ENCODE measurements around the gene TCERG1L.

TCERG1L gene

GRCh38 chr10:131252567-131253276 lies 58.8 kb downstream of the TCERG1L start:
- Histone ChIP-seq H3K9ac (ENCODE audit: low read depth in 1 of 2, low read length in 2 of 2) (no peak overlapping the region), H3K27me3 (ENCODE audit: control insufficient read depth in 1 of 2, insufficient read depth in 2 of 2, low read length in 2 of 2) (no peaks in the 10 kb centered on the region), H3K27ac (ENCODE audit: low read depth, low read length) (no peak overlapping the region), H3K9me3 (ENCODE audit: control insufficient read depth in 1 of 2, low read length in 2 of 2) (no peaks in the 10 kb centered on the region), H3K4me1 (ENCODE audit: control insufficient read depth in 1 of 2, insufficient read depth in 2 of 2, low read length in 2 of 2) (no peaks in the 10 kb centered on the region), H3K36me3 (ENCODE audit: control insufficient read depth in 1 of 2, insufficient read depth in 2 of 2, low read length in 2 of 2) (no peaks in the 10 kb centered on the region), H3K4me3 (ENCODE audit: low read depth in 1 of 2, low read length in 2 of 2) (no peak overlapping the region)

GRCh38 chr10:131251146-131251541 lies 60.4 kb downstream of the TCERG1L start:
- Histone ChIP-seq H3K9me3 (ENCODE audit: control insufficient read depth in 1 of 2, low read length in 2 of 2) (no peaks in the 10 kb centered on the region), H3K4me3 (ENCODE audit: low read depth in 1 of 2, low read length in 2 of 2) (no peak overlapping the region), H3K4me1 (ENCODE audit: control insufficient read depth in 1 of 2, insufficient read depth in 2 of 2, low read length in 2 of 2) (no peaks in the 10 kb centered on the region), H3K36me3 (ENCODE audit: control insufficient read depth in 1 of 2, insufficient read depth in 2 of 2, low read length in 2 of 2) (no peaks in the 10 kb centered on the region), H3K27me3 (ENCODE audit: control insufficient read depth in 1 of 2, insufficient read depth in 2 of 2, low read length in 2 of 2) (no peaks in the 10 kb centered on the region), H3K9ac (ENCODE audit: low read depth in 1 of 2, low read length in 2 of 2) (no peak overlapping the region), H3K27ac (ENCODE audit: low read depth, low read length) (no peak overlapping the region)

GRCh38 chr10:131250454-131251145 lies 60.9 kb downstream of the TCERG1L start:
- Histone ChIP-seq H3K36me3 (ENCODE audit: control insufficient read depth in 1 of 2, insufficient read depth in 2 of 2, low read length in 2 of 2) (no peaks in the 10 kb centered on the region), H3K4me1 (ENCODE audit: control insufficient read depth in 1 of 2, insufficient read depth in 2 of 2, low read length in 2 of 2) (no peaks in the 10 kb centered on the region), H3K27me3 (ENCODE audit: control insufficient read depth in 1 of 2, insufficient read depth in 2 of 2, low read length in 2 of 2) (no peaks in the 10 kb centered on the region), H3K9me3 (ENCODE audit: control insufficient read depth in 1 of 2, low read length in 2 of 2) (no peaks in the 10 kb centered on the region), H3K4me3 (ENCODE audit: low read depth in 1 of 2, low read length in 2 of 2) (no peak overlapping the region), H3K9ac (ENCODE audit: low read depth in 1 of 2, low read length in 2 of 2) (no peak overlapping the region), H3K27ac (ENCODE audit: low read depth, low read length) (no peak overlapping the region)

- no peaks in the 10 kb centered on the region for H3K27me3 ChIP-seq (ENCODE audit: control insufficient read depth in 1 of 2, insufficient read depth in 2 of 2, low read length in 2 of 2)
- no peaks in the 10 kb centered on the region for H3K9me3 ChIP-seq (ENCODE audit: control insufficient read depth in 1 of 2, low read length in 2 of 2)
- no peak overlapping the region for H3K27ac ChIP-seq (ENCODE audit: low read depth, low read length)
- H3K4me3 ChIP-seq (ENCODE audit: low read depth in 1 of 2, low read length in 2 of 2) = no peak overlapping the region
- no peak overlapping the region for H3K9ac ChIP-seq (ENCODE audit: low read depth in 1 of 2, low read length in 2 of 2)
- no peaks in the 10 kb centered on the region for H3K36me3 ChIP-seq (ENCODE audit: control insufficient read depth in 1 of 2, insufficient read depth in 2 of 2, low read length in 2 of 2)
- no peaks in the 10 kb centered on the region for H3K4me1 ChIP-seq (ENCODE audit: control insufficient read depth in 1 of 2, insufficient read depth in 2 of 2, low read length in 2 of 2)
Observed at GRCh38 chr10:131249955-131250344, 61.6 kb downstream of the TCERG1L start.

GRCh38 chr10:131249238-131249954 lies 62.1 kb downstream of the TCERG1L start:
- H3K4me1 ChIP-seq (ENCODE audit: control insufficient read depth in 1 of 2, insufficient read depth in 2 of 2, low read length in 2 of 2) = no peaks in the 10 kb centered on the region
- no peaks in the 10 kb centered on the region for H3K36me3 ChIP-seq (ENCODE audit: control insufficient read depth in 1 of 2, insufficient read depth in 2 of 2, low read length in 2 of 2)
- no peak overlapping the region for H3K9ac ChIP-seq (ENCODE audit: low read depth in 1 of 2, low read length in 2 of 2)
- H3K9me3 ChIP-seq (ENCODE audit: control insufficient read depth in 1 of 2, low read length in 2 of 2) = no peaks in the 10 kb centered on the region
- H3K4me3 ChIP-seq (ENCODE audit: low read depth in 1 of 2, low read length in 2 of 2) = no peak overlapping the region
- no peak overlapping the region for H3K27ac ChIP-seq (ENCODE audit: low read depth, low read length)
- no peaks in the 10 kb centered on the region for H3K27me3 ChIP-seq (ENCODE audit: control insufficient read depth in 1 of 2, insufficient read depth in 2 of 2, low read length in 2 of 2)

- Histone ChIP-seq H3K27ac (ENCODE audit: low read depth, low read length) (no peak overlapping the region), H3K36me3 (ENCODE audit: control insufficient read depth in 1 of 2, insufficient read depth in 2 of 2, low read length in 2 of 2) (no peaks in the 10 kb centered on the region), H3K4me3 (ENCODE audit: low read depth in 1 of 2, low read length in 2 of 2) (no peak overlapping the region), H3K9ac (ENCODE audit: low read depth in 1 of 2, low read length in 2 of 2) (no peak overlapping the region), H3K9me3 (ENCODE audit: control insufficient read depth in 1 of 2, low read length in 2 of 2) (no peaks in the 10 kb centered on the region), H3K4me1 (ENCODE audit: control insufficient read depth in 1 of 2, insufficient read depth in 2 of 2, low read length in 2 of 2) (no peaks in the 10 kb centered on the region), H3K27me3 (ENCODE audit: control insufficient read depth in 1 of 2, insufficient read depth in 2 of 2, low read length in 2 of 2) (no peaks in the 10 kb centered on the region)
Observed at GRCh38 chr10:131248376-131249165, 63.0 kb downstream of the TCERG1L start.

- no peak overlapping the region for H3K4me3 ChIP-seq (ENCODE audit: low read depth in 1 of 2, low read length in 2 of 2)
- no peaks in the 10 kb centered on the region for H3K9me3 ChIP-seq (ENCODE audit: control insufficient read depth in 1 of 2, low read length in 2 of 2)
- H3K4me1 ChIP-seq (ENCODE audit: control insufficient read depth in 1 of 2, insufficient read depth in 2 of 2, low read length in 2 of 2) = no peaks in the 10 kb centered on the region
- H3K27me3 ChIP-seq (ENCODE audit: control insufficient read depth in 1 of 2, insufficient read depth in 2 of 2, low read length in 2 of 2) = no peaks in the 10 kb centered on the region
- no peak overlapping the region for H3K9ac ChIP-seq (ENCODE audit: low read depth in 1 of 2, low read length in 2 of 2)
- H3K27ac ChIP-seq (ENCODE audit: low read depth, low read length) = no peak overlapping the region
- no peaks in the 10 kb centered on the region for H3K36me3 ChIP-seq (ENCODE audit: control insufficient read depth in 1 of 2, insufficient read depth in 2 of 2, low read length in 2 of 2)
Observed at GRCh38 chr10:131247873-131248272, 63.6 kb downstream of the TCERG1L start.

GRCh38 chr10:131246775-131247174 lies 64.7 kb downstream of the TCERG1L start:
- H3K27ac ChIP-seq (ENCODE audit: low read depth, low read length) = no peak overlapping the region
- H3K9me3 ChIP-seq (ENCODE audit: control insufficient read depth in 1 of 2, low read length in 2 of 2) = no peaks in the 10 kb centered on the region
- no peaks in the 10 kb centered on the region for H3K36me3 ChIP-seq (ENCODE audit: control insufficient read depth in 1 of 2, insufficient read depth in 2 of 2, low read length in 2 of 2)
- H3K27me3 ChIP-seq (ENCODE audit: control insufficient read depth in 1 of 2, insufficient read depth in 2 of 2, low read length in 2 of 2) = no peaks in the 10 kb centered on the region
- H3K9ac ChIP-seq (ENCODE audit: low read depth in 1 of 2, low read length in 2 of 2) = no peak overlapping the region
- no peaks in the 10 kb centered on the region for H3K4me1 ChIP-seq (ENCODE audit: control insufficient read depth in 1 of 2, insufficient read depth in 2 of 2, low read length in 2 of 2)
- no peak overlapping the region for H3K4me3 ChIP-seq (ENCODE audit: low read depth in 1 of 2, low read length in 2 of 2)

- H3K36me3 ChIP-seq (ENCODE audit: control insufficient read depth in 1 of 2, insufficient read depth in 2 of 2, low read length in 2 of 2) = no peaks in the 10 kb centered on the region
- H3K9me3 ChIP-seq (ENCODE audit: control insufficient read depth in 1 of 2, low read length in 2 of 2) = no peaks in the 10 kb centered on the region
- H3K27me3 ChIP-seq (ENCODE audit: control insufficient read depth in 1 of 2, insufficient read depth in 2 of 2, low read length in 2 of 2) = no peaks in the 10 kb centered on the region
- no peak overlapping the region for H3K4me3 ChIP-seq (ENCODE audit: low read depth in 1 of 2, low read length in 2 of 2)
- no peak overlapping the region for H3K9ac ChIP-seq (ENCODE audit: low read depth in 1 of 2, low read length in 2 of 2)
- no peak overlapping the region for H3K27ac ChIP-seq (ENCODE audit: low read depth, low read length)
- H3K4me1 ChIP-seq (ENCODE audit: control insufficient read depth in 1 of 2, insufficient read depth in 2 of 2, low read length in 2 of 2) = no peaks in the 10 kb centered on the region
Observed at GRCh38 chr10:131246089-131246488, 65.4 kb downstream of the TCERG1L start.

Data from duodenal mucosa (tissue), 2 donors.